Epidermal melanocyte (primary cell): ENCODE data around the gene TAS1R1.

Experiments used
- DNase-seq: peaks from one replicate; pipeline ENCODE4 v3.0.0; 2011; ENCODE audit warnings: low spot score; ENCODE audit not compliant: insufficient read length

The TAS1R1 gene

GRCh38 chr1:6554907-6555778 lies at the start of gene TAS1R1:
TSS of gene TAS1R1 (plus strand) at chr1:6555307. CDS start at chr1:6555374, 67 bp downstream.
- no peak for DNase-seq

GRCh38 chr1:6505367-6506209 lies 49.5 kb upstream of the TAS1R1 start:
- no peak for DNase-seq

GRCh38 chr1:6506210-6507036 lies 48.7 kb upstream of the TAS1R1 start:
- DNase-seq: no peak

GRCh38 chr1:6507037-6507428 lies 48.1 kb upstream of the TAS1R1 start:
- DNase-seq: no peak

GRCh38 chr1:6507461-6507911 lies 47.6 kb upstream of the TAS1R1 start:
- no peak for DNase-seq

GRCh38 chr1:6508154-6508815 lies 46.8 kb upstream of the TAS1R1 start:
- DNase-seq: no peak

GRCh38 chr1:6508816-6509189 lies 46.3 kb upstream of the TAS1R1 start:
- no peak for DNase-seq

GRCh38 chr1:6509220-6509918 lies 45.7 kb upstream of the TAS1R1 start:
- no peak for DNase-seq

GRCh38 chr1:6509919-6510291 lies 45.2 kb upstream of the TAS1R1 start:
- no peak for DNase-seq

GRCh38 chr1:6510493-6510892 lies 44.6 kb upstream of the TAS1R1 start:
- no peak for DNase-seq

- DNase-seq: no peak
Measured at GRCh38 chr1:6511056-6511455, 44.1 kb upstream of the TAS1R1 start.

GRCh38 chr1:6511561-6512244 lies 43.4 kb upstream of the TAS1R1 start:
- no peak for DNase-seq

GRCh38 chr1:6512245-6512907 lies 42.7 kb upstream of the TAS1R1 start:
- DNase-seq: no peak

GRCh38 chr1:6512908-6513280 lies 42.2 kb upstream of the TAS1R1 start:
- peak; percentile 0 for DNase-seq

GRCh38 chr1:6513320-6513801 lies 41.7 kb upstream of the TAS1R1 start:
- DNase-seq: no peak

GRCh38 chr1:6515771-6516170 lies 39.3 kb upstream of the TAS1R1 start:
- DNase-seq: no peak

- no peak for DNase-seq
Measured at GRCh38 chr1:6517435-6517851, 37.7 kb upstream of the TAS1R1 start.

GRCh38 chr1:6519491-6519934 lies 35.6 kb upstream of the TAS1R1 start:
- no peak for DNase-seq
